ENCODE results near the gene MAP9. TPM values are rescaled to one million over a fixed set of nuclear protein-coding genes. Genes with fewer than 3 reads are reported as not detected.

The MAP9 gene
- total RNA-seq, 1 donor from 2014 or later, result 22.1 TPM

DNA sequence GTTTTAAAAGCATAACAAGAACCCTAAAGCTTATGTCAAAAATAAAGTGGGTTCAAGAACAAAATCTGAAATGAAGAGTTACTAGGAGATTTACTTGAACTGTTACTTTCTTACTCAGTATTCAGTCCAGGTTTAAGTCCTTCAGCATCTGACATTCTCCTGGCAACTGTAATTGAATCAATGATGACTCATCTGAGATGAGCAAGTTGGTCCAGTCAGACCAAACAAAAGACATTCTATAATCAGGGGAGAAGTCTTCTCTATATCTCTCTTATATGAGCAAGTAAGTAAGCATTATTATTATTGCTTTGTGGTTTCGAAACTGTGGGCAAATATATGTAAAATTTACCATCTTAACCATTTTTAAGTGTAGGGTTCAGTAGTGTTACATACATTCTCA is 34.6 kb downstream of the MAP9 start:
- Mint-ChIP-seq H3K4me3 (no peak overlapping the region), H3K27me3 (no peaks in the 10 kb centered on the region), H3K27ac (no peak overlapping the region), H3K4me1 (ENCODE audit: unreplicated experiment) (no peaks in the 10 kb centered on the region), H3K9me3 (peaks cover 7% of the 10 kb centered on the region), H3K36me3 (peaks cover 6% of the 10 kb centered on the region)
- DNase-seq (ENCODE audit: extremely low spot score, unreplicated experiment), result no peak
- TF ChIP-seq, protein P1, sequence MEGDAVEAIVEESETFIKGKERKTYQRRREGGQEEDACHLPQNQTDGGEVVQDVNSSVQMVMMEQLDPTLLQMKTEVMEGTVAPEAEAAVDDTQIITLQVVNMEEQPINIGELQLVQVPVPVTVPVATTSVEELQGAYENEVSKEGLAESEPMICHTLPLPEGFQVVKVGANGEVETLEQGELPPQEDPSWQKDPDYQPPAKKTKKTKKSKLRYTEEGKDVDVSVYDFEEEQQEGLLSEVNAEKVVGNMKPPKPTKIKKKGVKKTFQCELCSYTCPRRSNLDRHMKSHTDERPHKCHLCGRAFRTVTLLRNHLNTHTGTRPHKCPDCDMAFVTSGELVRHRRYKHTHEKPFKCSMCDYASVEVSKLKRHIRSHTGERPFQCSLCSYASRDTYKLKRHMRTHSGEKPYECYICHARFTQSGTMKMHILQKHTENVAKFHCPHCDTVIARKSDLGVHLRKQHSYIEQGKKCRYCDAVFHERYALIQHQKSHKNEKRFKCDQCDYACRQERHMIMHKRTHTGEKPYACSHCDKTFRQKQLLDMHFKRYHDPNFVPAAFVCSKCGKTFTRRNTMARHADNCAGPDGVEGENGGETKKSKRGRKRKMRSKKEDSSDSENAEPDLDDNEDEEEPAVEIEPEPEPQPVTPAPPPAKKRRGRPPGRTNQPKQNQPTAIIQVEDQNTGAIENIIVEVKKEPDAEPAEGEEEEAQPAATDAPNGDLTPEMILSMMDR (conservative IDR thresholded peaks at IDR 0.05), result no peak

DNA sequence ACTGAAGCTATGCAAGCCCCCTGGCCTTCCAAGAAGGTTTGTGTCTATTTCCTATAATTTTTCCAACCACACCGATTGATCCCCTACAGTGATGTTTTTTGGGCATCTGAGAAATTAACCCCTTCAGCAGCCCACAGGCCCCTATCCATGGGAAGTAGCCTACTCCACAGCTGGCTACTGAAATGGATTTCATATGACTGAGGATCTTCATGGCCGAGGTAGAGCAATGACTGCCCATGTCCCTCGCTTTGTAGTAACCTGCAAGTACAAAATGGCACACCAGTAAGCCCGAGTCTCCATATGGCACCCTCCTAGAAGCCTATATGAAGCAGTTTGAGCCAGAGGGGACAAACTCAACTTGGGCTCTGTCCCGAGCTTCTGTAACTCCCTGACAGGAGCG is 36.8 kb downstream of the MAP9 start:
- no peak for DNase-seq (ENCODE audit: extremely low spot score, unreplicated experiment)
- TF ChIP-seq, protein P1 (conservative IDR thresholded peaks at IDR 0.05), result no peak
- Mint-ChIP-seq H3K36me3 (no peaks in the 10 kb centered on the region), H3K4me3 (no peak overlapping the region), H3K27me3 (no peaks in the 10 kb centered on the region), H3K27ac (no peak overlapping the region), H3K9me3 (peaks cover 14% of the 10 kb centered on the region), H3K4me1 (ENCODE audit: unreplicated experiment) (no peaks in the 10 kb centered on the region)

DNA sequence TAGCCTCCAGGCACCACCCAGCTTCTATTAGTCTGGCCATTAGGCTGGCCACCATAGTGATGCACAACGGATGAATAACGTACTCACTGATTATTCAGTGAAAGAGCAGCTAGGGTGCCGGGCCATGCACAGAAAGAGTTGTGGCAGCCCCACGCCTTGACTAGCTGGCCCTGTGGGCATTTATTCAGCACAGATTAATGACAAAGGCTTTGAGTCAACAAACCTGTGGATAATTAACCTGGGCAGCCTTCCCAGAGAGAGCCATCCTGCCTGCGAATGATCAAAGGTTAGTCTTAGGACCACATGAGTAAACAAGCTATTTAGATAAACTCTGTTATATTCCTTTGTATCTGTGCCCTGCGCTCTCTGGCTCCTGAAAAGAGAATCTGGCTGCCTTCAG is 37.2 kb downstream of the MAP9 start:
- no peak overlapping the region for H3K27ac Mint-ChIP-seq
- peaks cover 14% of the 10 kb centered on the region for H3K9me3 Mint-ChIP-seq

DNA sequence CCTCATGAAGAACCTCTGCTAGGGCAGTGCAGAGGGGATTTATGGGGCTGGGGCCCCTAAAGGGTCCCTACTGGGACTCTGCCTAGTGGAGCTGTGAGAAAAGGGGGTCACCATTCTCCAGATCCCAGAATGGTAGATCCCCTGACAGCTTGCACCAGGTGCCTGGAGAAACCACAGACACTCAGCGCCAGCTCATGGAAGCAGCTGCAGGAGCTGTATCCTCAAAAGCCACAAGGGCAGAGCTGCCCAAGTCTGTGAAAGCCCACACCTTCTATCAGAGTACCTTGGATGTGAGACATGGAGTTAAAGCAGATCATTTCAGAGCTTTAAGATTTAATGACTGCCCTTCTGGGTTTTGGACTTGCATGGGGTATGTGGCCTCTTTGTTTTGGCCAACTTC is 38.6 kb downstream of the MAP9 start:
- Mint-ChIP-seq H3K4me3 (no peak overlapping the region), H3K9me3 (peaks cover 14% of the 10 kb centered on the region), H3K36me3 (no peaks in the 10 kb centered on the region), H3K4me1 (ENCODE audit: unreplicated experiment) (no peaks in the 10 kb centered on the region), H3K27ac (no peak overlapping the region), H3K27me3 (no peaks in the 10 kb centered on the region)
- TF ChIP-seq, protein P1 (conservative IDR thresholded peaks at IDR 0.05), result no peak
- DNase-seq (ENCODE audit: extremely low spot score, unreplicated experiment), result no peak

More for the DNA sequence above, 37.2 kb downstream of the MAP9 start:
- TF ChIP-seq, protein P1 (conservative IDR thresholded peaks at IDR 0.05), result no peak
- no peaks in the 10 kb centered on the region for H3K27me3 Mint-ChIP-seq
- H3K4me3 Mint-ChIP-seq, result no peak overlapping the region
- H3K36me3 Mint-ChIP-seq, result no peaks in the 10 kb centered on the region
- H3K4me1 Mint-ChIP-seq (ENCODE audit: unreplicated experiment), result no peaks in the 10 kb centered on the region
- DNase-seq (ENCODE audit: extremely low spot score, unreplicated experiment), result no peak

DNA sequence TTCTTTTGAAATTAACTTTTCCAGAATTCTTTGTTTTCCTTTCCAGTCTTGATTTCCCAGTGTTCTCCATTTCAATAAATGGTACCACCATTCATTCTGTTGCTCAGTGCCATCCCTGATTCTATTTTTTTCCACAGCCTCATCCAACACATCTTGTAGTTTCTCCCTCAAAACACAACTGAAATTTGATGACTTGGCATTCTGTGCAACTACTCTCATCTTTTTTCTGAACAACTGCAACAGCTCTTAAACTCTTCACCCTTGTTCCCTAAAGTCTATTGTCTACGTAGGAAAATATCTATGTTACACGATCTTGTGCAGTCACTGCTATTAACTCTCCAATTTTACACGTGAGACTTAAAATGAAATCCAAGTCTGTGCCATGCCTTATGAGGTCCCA is 40.5 kb downstream of the MAP9 start:
- Mint-ChIP-seq H3K4me3 (no peak overlapping the region), H3K4me1 (ENCODE audit: unreplicated experiment) (no peaks in the 10 kb centered on the region), H3K27ac (no peak overlapping the region), H3K27me3 (no peaks in the 10 kb centered on the region), H3K36me3 (no peaks in the 10 kb centered on the region), H3K9me3 (peaks cover 14% of the 10 kb centered on the region)
- DNase-seq (ENCODE audit: extremely low spot score, unreplicated experiment), result no peak
- TF ChIP-seq, protein P1 (conservative IDR thresholded peaks at IDR 0.05), result no peak

DNA sequence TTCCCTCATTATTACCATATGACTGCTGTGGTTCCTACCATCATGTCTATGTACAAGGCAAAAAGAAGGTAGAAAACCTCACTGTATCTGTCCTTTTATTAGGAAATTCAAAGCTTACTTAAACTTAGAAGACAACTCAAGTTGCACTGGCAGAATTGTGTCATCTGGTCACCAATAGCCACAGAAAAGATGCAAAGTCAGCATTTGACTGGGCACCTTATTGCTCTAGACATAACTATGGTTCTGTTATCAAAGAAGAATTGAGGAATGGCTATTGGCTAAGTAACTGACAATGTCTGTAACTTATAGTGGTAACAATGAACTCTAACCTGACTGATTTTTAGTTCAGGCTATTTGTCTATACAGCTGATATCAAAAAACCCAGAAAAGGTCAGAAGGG is 45.3 kb downstream of the MAP9 start:
- Mint-ChIP-seq H3K4me1 (ENCODE audit: unreplicated experiment) (no peaks in the 10 kb centered on the region), H3K36me3 (no peaks in the 10 kb centered on the region), H3K4me3 (no peak overlapping the region), H3K9me3 (peaks cover 5% of the 10 kb centered on the region), H3K27ac (no peak overlapping the region), H3K27me3 (peaks cover 3% of the 10 kb centered on the region)
- DNase-seq (ENCODE audit: extremely low spot score, unreplicated experiment), result no peak
- TF ChIP-seq, protein P1 (conservative IDR thresholded peaks at IDR 0.05), result no peak
